Tibial nerve (tissue), 4 donors: ENCODE data around the gene SNCG.

ENCODE experiments used
- CTCF ChIP-seq, 5 experiments: fragments of 200-600 bp in 3 of 5; fragments of 450-650 bp in 2 of 5; sonication (generic) in 3 of 5; IDR thresholded peaks; one replicate each; pipeline ENCODE4 v1.5.1; 2016 to 2019; ENCODE audit warnings: antibody characterized with exemption in 5 of 5, mild to moderate bottlenecking in 3 of 5, moderate library complexity in 2 of 5
- EP300 ChIP-seq, 2 donors: sonication (generic); formaldehyde crosslinking; IDR thresholded peaks; one replicate each; pipeline ENCODE4 v1.6.1; 2017; ENCODE audit warnings: antibody characterized with exemption in 2 of 2, mild to moderate bottlenecking in 1 of 2

- no peak for TF ChIP-seq EP300 (IDR thresholded peaks at IDR 0.05)
- TF ChIP-seq CTCF (IDR thresholded peaks at IDR 0.05), result no peak
Observed at GRCh38 chr10:86970982-86971231, 12.5 kb downstream of the SNCG start.
